OCI-LY7 (cell line): ENCODE data around the gene RIMS4.

Experiments used
- EZH2phosphoT487 ChIP-seq: fragments of 200-600 bp; sonication (generic); IDR thresholded peaks from 2 replicates; pipeline ENCODE4 v1.6.1; 2018; ENCODE audit warnings: low read depth, borderline replicate concordance, mild to moderate bottlenecking, mixed run types, antibody characterized with exemption, low read length, moderate library complexity, mixed read lengths
- TF ChIP-seq, protein P1 (sequence below): fragments of 200-600 bp; sonication (generic); conservative IDR thresholded peaks from 2 replicates; pipeline ENCODE4 v1.5.1; 2014; ENCODE audit warnings: mild to moderate bottlenecking, antibody characterized with exemption, low read length, moderate library complexity, mixed read lengths

- TF ChIP-seq, protein P1, sequence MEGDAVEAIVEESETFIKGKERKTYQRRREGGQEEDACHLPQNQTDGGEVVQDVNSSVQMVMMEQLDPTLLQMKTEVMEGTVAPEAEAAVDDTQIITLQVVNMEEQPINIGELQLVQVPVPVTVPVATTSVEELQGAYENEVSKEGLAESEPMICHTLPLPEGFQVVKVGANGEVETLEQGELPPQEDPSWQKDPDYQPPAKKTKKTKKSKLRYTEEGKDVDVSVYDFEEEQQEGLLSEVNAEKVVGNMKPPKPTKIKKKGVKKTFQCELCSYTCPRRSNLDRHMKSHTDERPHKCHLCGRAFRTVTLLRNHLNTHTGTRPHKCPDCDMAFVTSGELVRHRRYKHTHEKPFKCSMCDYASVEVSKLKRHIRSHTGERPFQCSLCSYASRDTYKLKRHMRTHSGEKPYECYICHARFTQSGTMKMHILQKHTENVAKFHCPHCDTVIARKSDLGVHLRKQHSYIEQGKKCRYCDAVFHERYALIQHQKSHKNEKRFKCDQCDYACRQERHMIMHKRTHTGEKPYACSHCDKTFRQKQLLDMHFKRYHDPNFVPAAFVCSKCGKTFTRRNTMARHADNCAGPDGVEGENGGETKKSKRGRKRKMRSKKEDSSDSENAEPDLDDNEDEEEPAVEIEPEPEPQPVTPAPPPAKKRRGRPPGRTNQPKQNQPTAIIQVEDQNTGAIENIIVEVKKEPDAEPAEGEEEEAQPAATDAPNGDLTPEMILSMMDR, result no peak
- no peak for TF ChIP-seq EZH2phosphoT487
Observed at GRCh38 chr20:44772636-44773035, 37.7 kb downstream of the RIMS4 start.
